Measurements from ENCODE around the gene ARF3.
A peak's percentile ranks its signal among the peaks of the same experiment; 100 is the strongest.

The ARF3 gene

GRCh38 chr12:48981757-48982157 lies 24.5 kb upstream of the ARF3 start:
- no peak for DNase-seq (ENCODE audit: low read depth in 2 of 2)

- DNase-seq (ENCODE audit: low read depth in 2 of 2), result no peak
Observed at GRCh38 chr12:48980953-48981756, 23.9 kb upstream of the ARF3 start.

GRCh38 chr12:48980389-48980952 lies 23.2 kb upstream of the ARF3 start:
- no peak for DNase-seq (ENCODE audit: low read depth in 2 of 2)

- DNase-seq (ENCODE audit: low read depth in 2 of 2), result no peak
Observed at GRCh38 chr12:48979602-48980388, 22.5 kb upstream of the ARF3 start.

- no peak for DNase-seq (ENCODE audit: low read depth in 2 of 2)
Observed at GRCh38 chr12:48978741-48979601, 21.7 kb upstream of the ARF3 start.

GRCh38 chr12:48978291-48978740 lies 21.0 kb upstream of the ARF3 start, which contains the start of gene WNT1:
WNT1 (plus strand) TSS chr12:48978322; CDS start chr12:48978651, 329 bp downstream.
- DNase-seq (ENCODE audit: low read depth in 2 of 2), result no peak

- DNase-seq (ENCODE audit: low read depth in 2 of 2), result peak; percentile 62 to 66
Observed at GRCh38 chr12:48977290-48978281, 20.3 kb upstream of the ARF3 start.

GRCh38 chr12:48973941-48974673 lies 16.8 kb upstream of the ARF3 start:
- DNase-seq (ENCODE audit: low read depth in 2 of 2), result no peak

GRCh38 chr12:48973531-48973930 lies 16.2 kb upstream of the ARF3 start:
- no peak for DNase-seq (ENCODE audit: low read depth in 2 of 2)

- DNase-seq (ENCODE audit: low read depth in 2 of 2), result no peak
Observed at GRCh38 chr12:48972952-48973483, 15.7 kb upstream of the ARF3 start.

- no peak for DNase-seq (ENCODE audit: low read depth in 2 of 2)
Observed at GRCh38 chr12:48972213-48972951, 15.1 kb upstream of the ARF3 start.

GRCh38 chr12:48970702-48971334 lies 13.5 kb upstream of the ARF3 start:
- no peak for DNase-seq (ENCODE audit: low read depth in 2 of 2)

GRCh38 chr12:48969833-48970701 lies 12.8 kb upstream of the ARF3 start:
- DNase-seq (ENCODE audit: low read depth in 2 of 2), result no peak

GRCh38 chr12:48969160-48969771 lies 12.0 kb upstream of the ARF3 start:
- no peak for DNase-seq (ENCODE audit: low read depth in 2 of 2)

- no peak for DNase-seq (ENCODE audit: low read depth in 2 of 2)
Observed at GRCh38 chr12:48968467-48968866, 11.2 kb upstream of the ARF3 start.

- DNase-seq (ENCODE audit: low read depth in 2 of 2), result no peak
Observed at GRCh38 chr12:48967991-48968390, 10.7 kb upstream of the ARF3 start.

Data from activated CD8-positive, alpha-beta memory T cell treated with anti-CD3 and anti-CD28 coated beads for 4 hours (primary cell).